DOHH2 (cell line): ENCODE results near the gene CACNG1.

Experiments
- H3F3A ChIP-seq: fragments of 200-600 bp; sonication (generic), shearing (Covaris generic); 2 replicates; pipeline ENCODE4 v1.6.0; 2016; ENCODE audit warnings: antibody characterized with exemption, mild to moderate bottlenecking; ENCODE audit not compliant: control insufficient read depth, insufficient read depth
- H3K27ac ChIP-seq: fragments of 200-600 bp; sonication (generic); 2 replicates; pipeline ENCODE4 v1.5.1; 2014; ENCODE audit warnings: low read depth, mild to moderate bottlenecking, low read length, moderate library complexity
- H3K27me3 ChIP-seq: fragments of 200-600 bp; sonication (generic); 2 replicates; pipeline ENCODE4 v1.6.1; 2014; ENCODE audit warnings: mild to moderate bottlenecking, low read length, mixed read lengths; ENCODE audit not compliant: control insufficient read depth
- H3K36me3 ChIP-seq: fragments of 200-600 bp; sonication (generic); 2 replicates; pipeline ENCODE4 v1.6.1; 2014; ENCODE audit warnings: mild to moderate bottlenecking, low read length, moderate library complexity, mixed read lengths; ENCODE audit not compliant: control insufficient read depth
- H3K4me1 ChIP-seq: fragments of 200-600 bp; sonication (generic); 2 replicates; pipeline ENCODE4 v1.6.1; 2014; ENCODE audit warnings: mild to moderate bottlenecking, low read length, mixed read lengths; ENCODE audit not compliant: control insufficient read depth
- H3K4me2 ChIP-seq: fragments of 200-600 bp; sonication (generic); 2 replicates; pipeline ENCODE4 v1.6.0; 2014; ENCODE audit warnings: mild to moderate bottlenecking, low read length, moderate library complexity
- H3K4me3 ChIP-seq: fragments of 200-600 bp; sonication (generic); 2 replicates; pipeline ENCODE4 v1.5.1; 2014; ENCODE audit warnings: mild to moderate bottlenecking, low read length, mixed read lengths
- H3K79me2 ChIP-seq: fragments of 200-600 bp; sonication (generic); 2 replicates; pipeline ENCODE4 v1.6.1; 2014; ENCODE audit warnings: mild to moderate bottlenecking, low read length, mixed read lengths; ENCODE audit not compliant: control insufficient read depth
- H3K9me2 ChIP-seq: fragments of 200-600 bp; sonication (generic); replicated peaks from 2 replicates; pipeline ENCODE4 v1.6.1; 2014; ENCODE audit warnings: mild to moderate bottlenecking, low read length, mixed read lengths; ENCODE audit not compliant: control insufficient read depth
- H3K9me3 ChIP-seq: fragments of 200-600 bp; sonication (generic); 2 replicates; pipeline ENCODE4 v1.6.1; 2014; ENCODE audit warnings: antibody characterized with exemption, low read length, mixed read lengths; ENCODE audit not compliant: control insufficient read depth, insufficient read depth
- H4K20me1 ChIP-seq: fragments of 200-600 bp; sonication (generic); 2 replicates; pipeline ENCODE4 v1.6.0; 2014; ENCODE audit warnings: low read depth, mild to moderate bottlenecking, antibody characterized with exemption, low read length, moderate library complexity; ENCODE audit not compliant: control insufficient read depth, insufficient read depth
- EZH2phosphoT487 ChIP-seq: fragments of 200-600 bp; sonication (generic); IDR thresholded peaks from 2 replicates; pipeline ENCODE4 v1.6.1; 2017; ENCODE audit warnings: borderline replicate concordance, mild to moderate bottlenecking, antibody characterized with exemption, low read length, moderate library complexity, mixed read lengths
- TF ChIP-seq, protein P1 (sequence below): fragments of 200-600 bp; sonication (generic); IDR thresholded peaks from one replicate; pipeline ENCODE4 v1.5.1; 2014; ENCODE audit warnings: antibody characterized with exemption, mild to moderate bottlenecking, low read depth, low read length; ENCODE audit not compliant: poor library complexity, severe bottlenecking

Gene CACNG1

GRCh38 chr17:67059372-67059771, 15.0 kb downstream of the CACNG1 start:
- no peak overlapping the region for H3K4me3 ChIP-seq
- no peaks in the 10 kb centered on the region for H3K79me2 ChIP-seq
- no peak for TF ChIP-seq EZH2phosphoT487
- TF ChIP-seq, protein P1, sequence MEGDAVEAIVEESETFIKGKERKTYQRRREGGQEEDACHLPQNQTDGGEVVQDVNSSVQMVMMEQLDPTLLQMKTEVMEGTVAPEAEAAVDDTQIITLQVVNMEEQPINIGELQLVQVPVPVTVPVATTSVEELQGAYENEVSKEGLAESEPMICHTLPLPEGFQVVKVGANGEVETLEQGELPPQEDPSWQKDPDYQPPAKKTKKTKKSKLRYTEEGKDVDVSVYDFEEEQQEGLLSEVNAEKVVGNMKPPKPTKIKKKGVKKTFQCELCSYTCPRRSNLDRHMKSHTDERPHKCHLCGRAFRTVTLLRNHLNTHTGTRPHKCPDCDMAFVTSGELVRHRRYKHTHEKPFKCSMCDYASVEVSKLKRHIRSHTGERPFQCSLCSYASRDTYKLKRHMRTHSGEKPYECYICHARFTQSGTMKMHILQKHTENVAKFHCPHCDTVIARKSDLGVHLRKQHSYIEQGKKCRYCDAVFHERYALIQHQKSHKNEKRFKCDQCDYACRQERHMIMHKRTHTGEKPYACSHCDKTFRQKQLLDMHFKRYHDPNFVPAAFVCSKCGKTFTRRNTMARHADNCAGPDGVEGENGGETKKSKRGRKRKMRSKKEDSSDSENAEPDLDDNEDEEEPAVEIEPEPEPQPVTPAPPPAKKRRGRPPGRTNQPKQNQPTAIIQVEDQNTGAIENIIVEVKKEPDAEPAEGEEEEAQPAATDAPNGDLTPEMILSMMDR: no peak
- no peak overlapping the region for H3K4me2 ChIP-seq
- H3K9me3 ChIP-seq: no peaks in the 10 kb centered on the region
- no peaks in the 10 kb centered on the region for H3K9me2 ChIP-seq
- H3F3A ChIP-seq: no peaks in the 10 kb centered on the region
- H3K36me3 ChIP-seq: no peaks in the 10 kb centered on the region
- no peaks in the 10 kb centered on the region for H4K20me1 ChIP-seq
- H3K27me3 ChIP-seq: no peaks in the 10 kb centered on the region
- peaks cover 12% of the 10 kb centered on the region for H3K4me1 ChIP-seq
- H3K27ac ChIP-seq: no peak overlapping the region

DNA sequence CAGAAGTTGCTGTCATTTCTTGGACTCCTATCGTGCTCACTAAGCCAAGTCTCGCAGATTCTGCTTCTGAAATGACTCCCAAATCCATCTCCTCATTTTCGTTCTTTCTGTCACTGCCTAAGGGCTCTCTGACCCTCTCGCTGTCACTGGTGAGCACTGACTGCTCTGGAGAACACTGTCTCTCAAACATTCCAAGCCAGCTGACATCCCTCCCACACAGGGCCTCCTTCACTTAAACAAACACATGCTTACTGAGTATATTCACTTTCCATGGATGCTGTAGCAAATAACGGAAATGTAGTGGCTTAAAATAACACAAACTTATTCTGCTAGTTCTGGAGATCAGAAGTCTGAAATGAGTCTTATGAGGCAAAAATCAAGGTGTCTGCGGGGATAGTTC, 18.8 kb downstream of the CACNG1 start:
- no peaks in the 10 kb centered on the region for H3F3A ChIP-seq
- H3K27me3 ChIP-seq: no peaks in the 10 kb centered on the region
- H3K79me2 ChIP-seq: no peaks in the 10 kb centered on the region
- no peak overlapping the region for H3K4me3 ChIP-seq
- no peaks in the 10 kb centered on the region for H3K36me3 ChIP-seq
- H3K9me2 ChIP-seq: no peaks in the 10 kb centered on the region
- no peaks in the 10 kb centered on the region for H3K4me1 ChIP-seq
- no peak overlapping the region for H3K4me2 ChIP-seq
- no peaks in the 10 kb centered on the region for H4K20me1 ChIP-seq
- no peak overlapping the region for H3K27ac ChIP-seq
- no peaks in the 10 kb centered on the region for H3K9me3 ChIP-seq
- no peak for TF ChIP-seq EZH2phosphoT487
- TF ChIP-seq, protein P1: no peak

DNA sequence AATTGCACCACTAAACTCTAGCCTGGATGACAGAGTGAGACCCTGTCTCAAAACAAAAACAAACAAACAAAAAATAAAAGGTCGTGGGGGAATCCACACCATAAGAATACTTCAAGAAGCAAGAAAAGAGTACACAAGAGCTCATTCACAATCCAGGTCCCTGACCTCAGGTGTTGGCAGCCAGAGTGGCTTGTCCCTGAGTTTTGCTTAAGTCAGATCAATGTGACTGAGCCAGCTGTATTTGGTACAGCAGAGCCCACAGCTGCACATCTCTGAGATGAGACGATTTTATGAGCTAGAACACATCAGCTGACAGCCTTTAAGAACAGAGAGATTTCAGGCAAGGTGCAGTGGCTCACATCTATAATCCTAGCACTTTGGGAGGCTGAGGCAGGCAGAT, 22.4 kb downstream of the CACNG1 start:
- Histone ChIP-seq H3K4me2 (no peak overlapping the region), H3K4me1 (no peaks in the 10 kb centered on the region), H3K9me2 (no peaks in the 10 kb centered on the region), H3K79me2 (no peaks in the 10 kb centered on the region), H3K27me3 (no peaks in the 10 kb centered on the region), H3K27ac (no peak overlapping the region), H3K4me3 (no peak overlapping the region), H3K9me3 (no peaks in the 10 kb centered on the region), H4K20me1 (no peaks in the 10 kb centered on the region), H3K36me3 (no peaks in the 10 kb centered on the region), H3F3A (no peaks in the 10 kb centered on the region)
- TF ChIP-seq EZH2phosphoT487: no peak
- TF ChIP-seq, protein P1: no peak
